ENCODE data around the gene ICE2. TPM values are rescaled to one million over a fixed set of nuclear protein-coding genes. Genes with fewer than 3 reads are reported as not detected.

Gene ICE2
- total and polyA plus RNA-seq, 2 of the 4 experiments (the other 2 are of a cell fraction), result 14.7 to 21.1 TPM

- Histone ChIP-seq H2BK20ac (ENCODE audit: low read depth, low read length) (peak overlapping the region; percentile 95), H3K79me1 (ENCODE audit: low read depth in 1 of 2, low read length in 2 of 2) (peaks cover 0 to 24% of the 10 kb centered on the region in 2 experiments; a peak in 3 of 4 replicates), H2AK5ac (ENCODE audit: low read depth, low read length) (peak overlapping the region; percentile 26), H3K18ac (ENCODE audit: low read depth, low read length) (peak overlapping the region; percentile 83), H3K27ac (ENCODE audit: insufficient read depth, low read length) (peak overlapping the region; percentile 96), H3K14ac (replicated peaks; ENCODE audit: low read depth, low read length) (peak overlapping the region; percentile 60), H3K4me1 (ENCODE audit: control insufficient read depth, insufficient read depth, low read length) (peaks cover 35% of the 10 kb centered on the region), H3K9ac (ENCODE audit: low read depth, low read length) (peak overlapping the region; percentile 93), H3K9me1 (ENCODE audit: insufficient read depth, low read length) (peaks cover 4% of the 10 kb centered on the region), H3K4me2 (ENCODE audit: low read depth, low read length) (peak overlapping the region; percentile 60), H4K5ac (ENCODE audit: low read depth, low read length) (peak overlapping the region; percentile 36), H4K91ac (ENCODE audit: insufficient read depth, low read depth, low read length) (peak overlapping the region; percentile 95), H4K8ac (ENCODE audit: low read depth in 2 of 2, low read length in 2 of 2) (peak overlapping the region; percentile 81 to 82), H2BK120ac (ENCODE audit: low read depth, low read length) (peak overlapping the region; percentile 97), H3K4me3 (ENCODE audit: insufficient read depth, low read depth, low read length) (peak overlapping the region; percentile 11; the same call in 1 of the 2 replicates), H3K4ac (ENCODE audit: low read depth, low read length) (peak overlapping the region; percentile 97), H2BK5ac (ENCODE audit: low read depth, low read length, poor library complexity, severe bottlenecking) (peak overlapping the region; percentile 98), H2AFZ (replicated peaks; ENCODE audit: low read length, poor library complexity) (peak overlapping the region; percentile 79), H3K27me3 (ENCODE audit: control insufficient read depth, insufficient read depth, low read length) (no peaks in the 10 kb centered on the region), H3K23ac (ENCODE audit: low read depth, low read length) (peak overlapping the region; percentile 96), H2BK15ac (ENCODE audit: low read depth, low read length) (peak overlapping the region; percentile 45; the same call in 2 of the 3 replicates), H4K20me1 (ENCODE audit: insufficient read depth, low read length) (peaks cover 36% of the 10 kb centered on the region), H3K56ac (ENCODE audit: extremely low read depth, insufficient read depth, low read length) (peak overlapping the region; percentile 96), H3K9me3 (ENCODE audit: control insufficient read depth, insufficient read depth, low read length) (no peaks in the 10 kb centered on the region), H2AK9ac (replicated peaks; ENCODE audit: low read depth, low read length, poor library complexity) (peak overlapping the region; percentile 89), H3K36me3 (ENCODE audit: control insufficient read depth, insufficient read depth, low read length) (peaks cover 20% of the 10 kb centered on the region)
- ATAC-seq (ENCODE audit: low read depth) (no peak), DNase-seq (no peak)
- intact Hi-C loops (cut with micrococcal nuclease) (loop anchor here (2.0 kb wide), 1 partner anchor 37 kb away; no protein-coding TSS in a partner anchor), dilution Hi-C loops (cut with HindIII; ENCODE audit: low sequenced_read_pairs, unreplicated experiment) (no loop called here), in situ Hi-C loops (cut with MboI; ENCODE audit: low sequenced_read_pairs) (no loop called here)
- POLR2A ChIA-PET (ENCODE audit: unreplicated experiment), result interaction anchor here (1.0 to 1.5 kb wide), 3 partner anchors 8 to 31 kb away, joined by 3 to 4 read pairs (median 4); no protein-coding TSS in a partner anchor
- BruUV-seq (replicated peaks), result no TSS peak
- 11% methylated on average over 7 of the region's 21 CpGs; no CpG with 5 or more reads in 1 of the 2 experiments for WGBS, 2 experiments (ENCODE audit: extremely low coverage in 2 of 2, insufficient read length in 1 of 2)
- CTCF ChIA-PET, result interaction anchor here (1.1 kb wide), 1 partner anchor 40 kb away, joined by 3 read pairs; no protein-coding TSS in a partner anchor
- TF ChIP-seq CEBPB (IDR thresholded peaks at IDR 0.05; ENCODE audit: low read depth, low read length) (no peak), POLR2A (IDR thresholded peaks at IDR 0.05; ENCODE audit: low read depth, low read length) (no peak), BHLHE40 (IDR thresholded peaks at IDR 0.05; ENCODE audit: low read depth, low read length) (no peak), MAFK (IDR thresholded peaks at IDR 0.05; ENCODE audit: low read depth, low read length) (no peak), USF2 (IDR thresholded peaks at IDR 0.05; ENCODE audit: low read depth, low read length) (no peak), NFE2L2 (IDR thresholded peaks at IDR 0.05; ENCODE audit: low read depth, low read length) (no peak), RCOR1 (IDR thresholded peaks at IDR 0.05; ENCODE audit: insufficient replicate concordance, low read length) (no peak), FOS (IDR thresholded peaks at IDR 0.05; ENCODE audit: low read depth, low read length) (no peak), RFX5 (IDR thresholded peaks at IDR 0.05; ENCODE audit: low read depth, low read length) (no peak), ELK1 (IDR thresholded peaks at IDR 0.05; ENCODE audit: borderline replicate concordance, low read depth, low read length) (no peak), CHD1 (IDR thresholded peaks at IDR 0.05; ENCODE audit: low read depth, low read length) (no peak)
Measured at GRCh38 chr15:60399246-60399915, 79.6 kb downstream of the ICE2 start.

Measured in IMR-90 (cell line).